Trophoblast cell (in vitro differentiated cells and primary cell): ENCODE measurements around the gene ENTPD5.

Experiments used
- DNase-seq, 2 donors: peaks; one replicate each; pipeline ENCODE4 v3.0.0-alpha.2; 2016
- H2AFZ ChIP-seq: 2 replicates; pipeline ENCODE4 v1.6.1; 2013; ENCODE audit warnings: low read length, moderate library complexity, mild to moderate bottlenecking; ENCODE audit not compliant: insufficient read depth, poor library complexity
- H2AK5ac ChIP-seq: 2 replicates; pipeline ENCODE4 v1.6.1; 2013; ENCODE audit warnings: mild to moderate bottlenecking, low read length
- H2BK120ac ChIP-seq: 2 replicates; pipeline ENCODE4 v1.6.1; 2013; ENCODE audit warnings: low read length, mild to moderate bottlenecking, moderate library complexity; ENCODE audit not compliant: insufficient read depth, poor library complexity
- H2BK12ac ChIP-seq: 2 replicates; pipeline ENCODE4 v1.6.1; 2013; ENCODE audit warnings: mild to moderate bottlenecking, low read length, moderate library complexity
- H2BK5ac ChIP-seq: 2 replicates; pipeline ENCODE4 v1.6.1; 2013; ENCODE audit warnings: low read length, low read depth, moderate library complexity, mild to moderate bottlenecking; ENCODE audit not compliant: poor library complexity
- H3K14ac ChIP-seq: 2 replicates; pipeline ENCODE4 v1.6.1; 2013; ENCODE audit warnings: mild to moderate bottlenecking, low read length
- H3K18ac ChIP-seq: 2 replicates; pipeline ENCODE4 v1.6.1; 2013; ENCODE audit warnings: mild to moderate bottlenecking, low read length
- H3K23ac ChIP-seq: 2 replicates; pipeline ENCODE4 v1.6.1; 2013; ENCODE audit warnings: low read length
- H3K27ac ChIP-seq: 2 replicates; pipeline ENCODE4 v1.5.1; 2013; ENCODE audit warnings: low read depth, mild to moderate bottlenecking, inconsistent platforms, low read length, moderate library complexity
- H3K27me3 ChIP-seq: 2 replicates; pipeline ENCODE4 v1.6.1; 2013; ENCODE audit warnings: inconsistent platforms, mild to moderate bottlenecking, low read length, moderate library complexity; ENCODE audit not compliant: insufficient read depth
- H3K36me3 ChIP-seq, 2 experiments: 1 replicate in 1 of 2; 2 replicates in 1 of 2; pipeline ENCODE4 v1.6.1; 2013; ENCODE audit warnings: low read length in 2 of 2, mild to moderate bottlenecking in 2 of 2, moderate library complexity in 1 of 2; ENCODE audit not compliant: insufficient read depth in 2 of 2, control insufficient read depth in 1 of 2
- H3K4ac ChIP-seq: 2 replicates; pipeline ENCODE4 v1.6.1; 2013; ENCODE audit warnings: low read depth, mild to moderate bottlenecking, low read length, moderate library complexity
- H3K4me1 ChIP-seq, 2 experiments: 1 replicate in 1 of 2; 2 replicates in 1 of 2; pipeline ENCODE4 v1.6.1; 2013; ENCODE audit warnings: low read length in 2 of 2, mild to moderate bottlenecking in 2 of 2, moderate library complexity in 1 of 2; ENCODE audit not compliant: insufficient read depth in 2 of 2, control insufficient read depth in 1 of 2
- H3K4me2 ChIP-seq: 2 replicates; pipeline ENCODE4 v1.6.1; 2013; ENCODE audit warnings: inconsistent platforms, mild to moderate bottlenecking, low read length, moderate library complexity
- H3K4me3 ChIP-seq: 2 replicates; pipeline ENCODE4 v1.5.1; 2013; ENCODE audit warnings: mild to moderate bottlenecking, low read depth, low read length, inconsistent platforms
- H3K79me1 ChIP-seq: one replicate; pipeline ENCODE4 v1.6.1; 2013; ENCODE audit warnings: low read length
- H3K79me2 ChIP-seq: 2 replicates; pipeline ENCODE4 v1.6.1; 2013; ENCODE audit warnings: low read length, mild to moderate bottlenecking; ENCODE audit not compliant: control insufficient read depth, insufficient read depth, poor library complexity
- H3K9ac ChIP-seq: 2 replicates; pipeline ENCODE4 v1.6.1; 2013; ENCODE audit warnings: mild to moderate bottlenecking, low read length
- H3K9me3 ChIP-seq: 2 replicates; pipeline ENCODE4 v1.6.1; 2013; ENCODE audit warnings: low read depth, mild to moderate bottlenecking, control low read depth, inconsistent platforms, low read length; ENCODE audit not compliant: insufficient read depth
- H4K12ac ChIP-seq: 2 replicates; pipeline ENCODE4 v1.6.1; 2013; ENCODE audit warnings: low read depth, mild to moderate bottlenecking, low read length, moderate library complexity
- H4K8ac ChIP-seq: 2 replicates; pipeline ENCODE4 v1.6.1; 2013; ENCODE audit warnings: low read depth, mild to moderate bottlenecking, low read length, moderate library complexity
- H4K91ac ChIP-seq: one replicate; pipeline ENCODE4 v1.6.1; 2013; ENCODE audit warnings: low read depth, mild to moderate bottlenecking, low read length, moderate library complexity
- WGBS: extraction: QIAGEN DNeasy Blood & Tissue Kit; methylation state at CpG from one replicate; pipeline ENCODE4 v1.1.7; 2013; ENCODE audit warnings: missing lambda C conversion rate; ENCODE audit not compliant: insufficient read length, insufficient coverage; ENCODE audit errors: extremely low coverage; 5-methylcytosine and 5-hydroxymethylcytosine counted together

Gene ENTPD5

GRCh38 chr14:74042296-74042695 is 23.2 kb upstream of the ENTPD5 start:
- H2AFZ ChIP-seq: no peak overlapping the region
- H3K4ac ChIP-seq: no peak overlapping the region
- no peak overlapping the region for H3K27ac ChIP-seq
- DNase-seq: no peak
- H3K4me1 ChIP-seq: no peaks in the 10 kb centered on the region
- H3K36me3 ChIP-seq: no peaks in the 10 kb centered on the region
- H3K4me2 ChIP-seq: no peak overlapping the region
- H4K12ac ChIP-seq: no peak overlapping the region
- no peaks in the 10 kb centered on the region for H3K79me2 ChIP-seq
- H3K9ac ChIP-seq: no peak overlapping the region
- H3K79me1 ChIP-seq: no peaks in the 10 kb centered on the region
- no peak overlapping the region for H2BK120ac ChIP-seq
- H2BK12ac ChIP-seq: no peak overlapping the region
- H3K9me3 ChIP-seq: no peaks in the 10 kb centered on the region
- H3K14ac ChIP-seq: no peak overlapping the region
- H2AK5ac ChIP-seq: no peak overlapping the region
- no peak overlapping the region for H4K91ac ChIP-seq
- H4K8ac ChIP-seq: no peak overlapping the region
- H3K4me3 ChIP-seq: no peak overlapping the region
- no peak overlapping the region for H2BK5ac ChIP-seq
- no CpG with 5 or more reads among the region's 2 CpGs for WGBS
- H3K27me3 ChIP-seq: no peaks in the 10 kb centered on the region
- no peak overlapping the region for H3K18ac ChIP-seq
- H3K23ac ChIP-seq: no peak overlapping the region

DNA sequence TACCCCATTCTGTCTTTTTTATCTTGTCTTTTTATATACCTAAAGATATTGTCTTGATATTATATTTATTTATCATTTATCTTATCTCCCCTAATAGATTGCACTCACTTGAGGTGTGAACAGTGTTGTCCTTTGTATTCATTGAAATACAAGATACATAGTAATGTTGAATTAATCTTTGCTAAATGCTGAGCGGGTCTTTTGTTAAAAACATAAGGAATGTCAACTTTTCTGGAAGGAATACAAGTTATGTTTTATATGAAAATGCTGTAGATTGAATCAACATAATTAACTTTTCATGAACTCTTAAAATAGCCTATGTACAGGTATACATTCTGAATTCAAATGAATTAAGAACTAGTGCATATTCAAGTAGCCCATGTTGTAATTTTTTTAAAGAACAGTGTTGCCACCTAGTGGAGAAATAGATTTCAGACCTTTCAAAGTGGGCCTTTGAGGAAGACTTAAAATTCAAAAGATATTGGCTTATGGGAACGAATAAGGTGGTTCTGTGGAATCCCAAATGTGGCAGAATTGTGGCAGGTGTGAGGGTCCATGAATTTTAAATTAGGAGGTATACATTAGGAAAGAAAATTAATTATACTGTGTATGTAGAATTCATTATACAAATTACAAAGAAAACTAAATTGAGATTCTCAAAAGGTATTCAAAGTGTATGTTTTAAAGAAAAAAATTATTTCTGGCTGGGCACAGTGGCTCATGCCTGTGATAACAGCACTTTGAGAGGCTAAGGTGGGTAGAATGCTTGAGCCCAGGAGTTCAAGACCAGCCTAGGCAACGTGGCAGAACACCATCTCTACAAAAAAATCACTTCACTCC is 19.2 kb upstream of the ENTPD5 start:
- Histone ChIP-seq H3K4ac (no peak overlapping the region), H4K12ac (no peak overlapping the region), H3K36me3 (no peaks in the 10 kb centered on the region), H2AK5ac (no peak overlapping the region), H3K23ac (no peak overlapping the region), H3K4me2 (no peak overlapping the region), H4K8ac (no peak overlapping the region), H4K91ac (no peak overlapping the region), H2AFZ (no peak overlapping the region), H3K27me3 (no peaks in the 10 kb centered on the region), H3K79me2 (no peaks in the 10 kb centered on the region), H3K4me3 (no peak overlapping the region), H3K14ac (no peak overlapping the region), H2BK5ac (no peak overlapping the region), H2BK12ac (no peak overlapping the region), H3K9ac (no peak overlapping the region), H2BK120ac (no peak overlapping the region), H3K79me1 (no peaks in the 10 kb centered on the region), H3K4me1 (no peaks in the 10 kb centered on the region), H3K9me3 (no peaks in the 10 kb centered on the region), H3K18ac (no peak overlapping the region), H3K27ac (no peak overlapping the region)
- peak; percentile 34 to 84 for DNase-seq
- no CpG with 5 or more reads among the region's 3 CpGs for WGBS

GRCh38 chr14:74035556-74035955 is 16.5 kb upstream of the ENTPD5 start:
- Histone ChIP-seq H3K4me3 (no peak overlapping the region), H2AK5ac (no peak overlapping the region), H3K4ac (no peak overlapping the region), H2AFZ (no peak overlapping the region), H3K79me1 (no peaks in the 10 kb centered on the region), H3K18ac (no peak overlapping the region), H3K23ac (no peak overlapping the region), H2BK12ac (no peak overlapping the region), H3K4me1 (no peaks in the 10 kb centered on the region), H3K9me3 (no peaks in the 10 kb centered on the region), H4K12ac (no peak overlapping the region), H3K79me2 (no peaks in the 10 kb centered on the region), H3K9ac (no peak overlapping the region), H3K14ac (no peak overlapping the region), H3K36me3 (no peaks in the 10 kb centered on the region), H3K27ac (no peak overlapping the region), H4K91ac (no peak overlapping the region), H2BK5ac (no peak overlapping the region), H3K4me2 (no peak overlapping the region), H3K27me3 (no peaks in the 10 kb centered on the region), H2BK120ac (no peak overlapping the region), H4K8ac (no peak overlapping the region)
- no peak for DNase-seq
- WGBS: no CpG with 5 or more reads among the region's 4 CpGs

- Histone ChIP-seq H3K27me3 (no peaks in the 10 kb centered on the region), H3K4ac (no peak overlapping the region)
Measured at GRCh38 chr14:74034572-74034971, 15.5 kb upstream of the ENTPD5 start.

More at GRCh38 chr14:74034572-74034971, 15.5 kb upstream of the ENTPD5 start:
- no peaks in the 10 kb centered on the region for H3K79me1 ChIP-seq
- no peak overlapping the region for H2BK12ac ChIP-seq
- H2AK5ac ChIP-seq: no peak overlapping the region
- H3K36me3 ChIP-seq: no peaks in the 10 kb centered on the region
- H3K14ac ChIP-seq: no peak overlapping the region
- no peak overlapping the region for H4K8ac ChIP-seq
- H2AFZ ChIP-seq: no peak overlapping the region
- H4K12ac ChIP-seq: no peak overlapping the region
- no peak overlapping the region for H2BK120ac ChIP-seq
- no peak overlapping the region for H3K27ac ChIP-seq
- H2BK5ac ChIP-seq: no peak overlapping the region
- no peaks in the 10 kb centered on the region for H3K9me3 ChIP-seq
- H3K79me2 ChIP-seq: no peaks in the 10 kb centered on the region
- H3K4me3 ChIP-seq: no peak overlapping the region
- no peak overlapping the region for H3K4me2 ChIP-seq
- no peak overlapping the region for H4K91ac ChIP-seq
- no peak overlapping the region for H3K9ac ChIP-seq
- no CpG with 5 or more reads among the region's 3 CpGs for WGBS
- H3K4me1 ChIP-seq: no peaks in the 10 kb centered on the region
- H3K23ac ChIP-seq: no peak overlapping the region
- no peak overlapping the region for H3K18ac ChIP-seq
- no peak for DNase-seq
